Prostate gland (tissue), 2 donors: ENCODE data around the gene LRRC1. TPM values are rescaled to one million over a fixed set of nuclear protein-coding genes. Genes with fewer than 3 reads are reported as not detected.

Experiments used
- DNase-seq: peaks from one replicate; pipeline ENCODE4 v3.0.0-alpha.2; 2019; ENCODE audit warnings: low spot score
- H3K27ac ChIP-seq, 2 donors: fragments of 200-600 bp; sonication (generic); 2 replicates each; pipeline ENCODE4 v1.5.1; 2017 to 2019
- H3K27me3 ChIP-seq: fragments of 200-600 bp; sonication (generic); replicated peaks from 2 replicates; pipeline ENCODE4 v1.5.1; 2019; ENCODE audit not compliant: insufficient read depth
- H3K36me3 ChIP-seq, 2 donors: fragments of 200-600 bp; sonication (generic); 1 replicate in 1 of 2; 2 replicates in 1 of 2; pipeline versions ENCODE4 v1.5.1 to v1.8.1; 2017 to 2019
- H3K4me1 ChIP-seq: fragments of 200-600 bp; sonication (generic); replicated peaks from 2 replicates; pipeline ENCODE4 v1.5.1; 2019
- H3K4me3 ChIP-seq, 2 donors: fragments of 200-600 bp; sonication (generic); 2 replicates each; pipeline ENCODE4 v1.5.1; 2017 to 2019
- H3K9me3 ChIP-seq: fragments of 200-600 bp; sonication (generic); 2 replicates; pipeline ENCODE4 v1.5.1; 2017
- CTCF ChIP-seq, 4 experiments: fragments of 200-600 bp in 2 of 4; fragments of 450-650 bp in 2 of 4; sonication (generic) in 2 of 4; IDR thresholded peaks; 1 replicate in 3 of 4; 2 replicates in 1 of 4; pipeline ENCODE4 v1.5.1; 2016 to 2019; ENCODE audit warnings: antibody characterized with exemption in 4 of 4, mild to moderate bottlenecking in 2 of 4, moderate library complexity in 2 of 4
- POLR2A ChIP-seq: fragments of 450-650 bp; IDR thresholded peaks from one replicate; pipeline ENCODE4 v1.6.1; 2016; ENCODE audit warnings: antibody characterized with exemption, mild to moderate bottlenecking
- POLR2AphosphoS5 ChIP-seq: sonication (generic); formaldehyde crosslinking; IDR thresholded peaks from one replicate; pipeline ENCODE4 v1.6.1; 2017; ENCODE audit warnings: antibody characterized with exemption
- WGBS: methylation state at CpG from one replicate; pipeline ENCODE4 v1.1.5; 2018; 5-methylcytosine and 5-hydroxymethylcytosine counted together
- intact Hi-C: fragments of 100-400 bp; cut with DNase I; formaldehyde crosslinking; loops from one replicate; pipeline ENCODE4 v1.14.2; 2022
- total RNA-seq, 2 donors: library from RNA; depleted of rRNA; stranded (reverse); fragments of >200 nt; gene quantifications; one replicate each; pipeline ENCODE4 v1.1.0, GENCODE V29; 2016

LRRC1 gene
- total RNA-seq, 2 donors from 2014 or later: 25.0 to 25.6 TPM

- no peak for DNase-seq
- no peak overlapping the region for H3K27ac ChIP-seq
- TF ChIP-seq POLR2A (no peak), POLR2AphosphoS5 (no peak), CTCF (IDR thresholded peaks at IDR 0.05) (no peak)
- H3K4me1 ChIP-seq: no peaks in the 10 kb centered on the region
- H3K27me3 ChIP-seq: no peaks in the 10 kb centered on the region
- no peaks in the 10 kb centered on the region for H3K36me3 ChIP-seq
- no peak overlapping the region for H3K4me3 ChIP-seq
- H3K9me3 ChIP-seq: no peaks in the 10 kb centered on the region
- WGBS: 69% methylated on average over 3 of the region's 3 CpGs
- intact Hi-C loops: no loop called here
Measured at GRCh38 chr6:53858913-53859312, 64.1 kb downstream of the LRRC1 start.

GRCh38 chr6:53860511-53860910 is 65.7 kb downstream of the LRRC1 start:
- Histone ChIP-seq H3K27ac (no peak overlapping the region), H3K4me3 (no peak overlapping the region), H3K36me3 (no peaks in the 10 kb centered on the region), H3K27me3 (no peaks in the 10 kb centered on the region), H3K4me1 (no peaks in the 10 kb centered on the region), H3K9me3 (no peaks in the 10 kb centered on the region)
- no peak for DNase-seq
- intact Hi-C loops: loop anchor here (10.0 kb wide), 1 partner anchor 64 kb away; no protein-coding TSS in a partner anchor
- WGBS: 90% methylated on average over 2 of the region's 2 CpGs
- no peak for TF ChIP-seq POLR2AphosphoS5
- no peak for TF ChIP-seq CTCF (IDR thresholded peaks at IDR 0.05)
- no peak for TF ChIP-seq POLR2A

- Histone ChIP-seq H3K27me3 (no peaks in the 10 kb centered on the region), H3K9me3 (no peaks in the 10 kb centered on the region), H3K4me3 (no peak overlapping the region), H3K36me3 (no peaks in the 10 kb centered on the region), H3K4me1 (no peaks in the 10 kb centered on the region), H3K27ac (no peak overlapping the region)
- intact Hi-C loops: loop anchor here (10.0 kb wide), 1 partner anchor 63 kb away; no protein-coding TSS in a partner anchor
- TF ChIP-seq POLR2AphosphoS5: no peak
- TF ChIP-seq POLR2A: no peak
- no peak for TF ChIP-seq CTCF (IDR thresholded peaks at IDR 0.05)
- WGBS: 98% methylated on average over 3 of the region's 3 CpGs
- no peak for DNase-seq
Measured at GRCh38 chr6:53861518-53861917, 66.7 kb downstream of the LRRC1 start.

- no peak overlapping the region for H3K27ac ChIP-seq
- H3K9me3 ChIP-seq: no peaks in the 10 kb centered on the region
- H3K4me1 ChIP-seq: no peaks in the 10 kb centered on the region
- TF ChIP-seq CTCF (IDR thresholded peaks at IDR 0.05) (no peak), POLR2A (no peak), POLR2AphosphoS5 (no peak)
- no peaks in the 10 kb centered on the region for H3K36me3 ChIP-seq
- H3K4me3 ChIP-seq: no peak overlapping the region
- WGBS: 54% methylated on average over 7 of the region's 7 CpGs
- intact Hi-C loops: loop anchor here (10.0 kb wide), 1 partner anchor 62 kb away; no protein-coding TSS in a partner anchor
- DNase-seq: no peak
- H3K27me3 ChIP-seq: no peaks in the 10 kb centered on the region
Measured at GRCh38 chr6:53862662-53863462, 68.1 kb downstream of the LRRC1 start.

- Histone ChIP-seq H3K27ac (no peak overlapping the region), H3K4me3 (no peak overlapping the region), H3K27me3 (no peaks in the 10 kb centered on the region), H3K36me3 (no peaks in the 10 kb centered on the region), H3K9me3 (no peaks in the 10 kb centered on the region), H3K4me1 (no peaks in the 10 kb centered on the region)
- intact Hi-C loops: loop anchor here (10.0 kb wide), 1 partner anchor 60 kb away; no protein-coding TSS in a partner anchor
- no peak for DNase-seq
- TF ChIP-seq POLR2A (no peak), POLR2AphosphoS5 (no peak), CTCF (IDR thresholded peaks at IDR 0.05) (no peak)
- WGBS: 98% methylated on average over 5 of the region's 5 CpGs
Measured at GRCh38 chr6:53864781-53865180, 70.0 kb downstream of the LRRC1 start.
